IPS-18a (cell line): ENCODE measurements around the gene TENM4.

Source experiments
- H3K27ac ChIP-seq: one replicate; pipeline ENCODE4 v1.5.1; 2013; ENCODE audit warnings: low read length
- H3K27me3 ChIP-seq: one replicate; pipeline ENCODE4 v1.6.1; 2013; ENCODE audit warnings: mild to moderate bottlenecking, low read length; ENCODE audit not compliant: control insufficient read depth, insufficient read depth
- H3K36me3 ChIP-seq: one replicate; pipeline ENCODE4 v1.6.1; 2013; ENCODE audit warnings: low read depth, low read length; ENCODE audit not compliant: control insufficient read depth
- H3K4me1 ChIP-seq: one replicate; pipeline ENCODE4 v1.6.1; 2013; ENCODE audit warnings: low read depth, low read length; ENCODE audit not compliant: control insufficient read depth
- H3K4me3 ChIP-seq: one replicate; pipeline ENCODE4 v1.5.1; 2013; ENCODE audit warnings: low read length
- H3K9ac ChIP-seq: one replicate; pipeline ENCODE4 v1.6.1; 2013; ENCODE audit warnings: mild to moderate bottlenecking, low read length, moderate library complexity
- H3K9me3 ChIP-seq: one replicate; pipeline ENCODE4 v1.6.1; 2013; ENCODE audit warnings: low read depth, low read length; ENCODE audit not compliant: control insufficient read depth

Gene TENM4

GRCh38 chr11:79152511-79152910 lies 288.3 kb downstream of the TENM4 start:
- Histone ChIP-seq H3K36me3 (no peaks in the 10 kb centered on the region), H3K4me1 (no peaks in the 10 kb centered on the region), H3K27ac (no peak overlapping the region), H3K27me3 (no peaks in the 10 kb centered on the region), H3K4me3 (no peak overlapping the region), H3K9ac (no peak overlapping the region), H3K9me3 (no peaks in the 10 kb centered on the region)

- H3K36me3 ChIP-seq = no peaks in the 10 kb centered on the region
- no peaks in the 10 kb centered on the region for H3K27me3 ChIP-seq
- no peak overlapping the region for H3K4me3 ChIP-seq
- H3K9me3 ChIP-seq = no peaks in the 10 kb centered on the region
- no peak overlapping the region for H3K9ac ChIP-seq
- no peaks in the 10 kb centered on the region for H3K4me1 ChIP-seq
- H3K27ac ChIP-seq = no peak overlapping the region
Observed at GRCh38 chr11:79151396-79151795, 289.4 kb downstream of the TENM4 start.

GRCh38 chr11:79150966-79151365 lies 289.9 kb downstream of the TENM4 start:
- no peaks in the 10 kb centered on the region for H3K27me3 ChIP-seq
- H3K4me3 ChIP-seq = no peak overlapping the region
- no peaks in the 10 kb centered on the region for H3K9me3 ChIP-seq
- no peaks in the 10 kb centered on the region for H3K36me3 ChIP-seq
- H3K4me1 ChIP-seq = no peaks in the 10 kb centered on the region
- H3K27ac ChIP-seq = no peak overlapping the region
- no peak overlapping the region for H3K9ac ChIP-seq

GRCh38 chr11:79150320-79150719 lies 290.5 kb downstream of the TENM4 start:
- Histone ChIP-seq H3K36me3 (no peaks in the 10 kb centered on the region), H3K9me3 (no peaks in the 10 kb centered on the region), H3K4me3 (no peak overlapping the region), H3K4me1 (no peaks in the 10 kb centered on the region), H3K9ac (no peak overlapping the region), H3K27me3 (no peaks in the 10 kb centered on the region), H3K27ac (no peak overlapping the region)

- H3K36me3 ChIP-seq = no peaks in the 10 kb centered on the region
- no peaks in the 10 kb centered on the region for H3K27me3 ChIP-seq
- H3K27ac ChIP-seq = no peak overlapping the region
- no peak overlapping the region for H3K9ac ChIP-seq
- H3K9me3 ChIP-seq = no peaks in the 10 kb centered on the region
- no peaks in the 10 kb centered on the region for H3K4me1 ChIP-seq
- no peak overlapping the region for H3K4me3 ChIP-seq
Observed at GRCh38 chr11:79147731-79148130, 293.1 kb downstream of the TENM4 start.

- no peak overlapping the region for H3K27ac ChIP-seq
- no peak overlapping the region for H3K9ac ChIP-seq
- no peaks in the 10 kb centered on the region for H3K36me3 ChIP-seq
- no peak overlapping the region for H3K4me3 ChIP-seq
- H3K27me3 ChIP-seq = no peaks in the 10 kb centered on the region
- H3K4me1 ChIP-seq = no peaks in the 10 kb centered on the region
- H3K9me3 ChIP-seq = no peaks in the 10 kb centered on the region
Observed at GRCh38 chr11:79147011-79147410, 293.8 kb downstream of the TENM4 start.

- Histone ChIP-seq H3K27ac (no peak overlapping the region), H3K36me3 (no peaks in the 10 kb centered on the region), H3K27me3 (no peaks in the 10 kb centered on the region), H3K9ac (no peak overlapping the region), H3K4me3 (no peak overlapping the region), H3K9me3 (no peaks in the 10 kb centered on the region), H3K4me1 (no peaks in the 10 kb centered on the region)
Observed at GRCh38 chr11:79139900-79140299, 300.9 kb downstream of the TENM4 start.

GRCh38 chr11:79129702-79130101 lies 311.1 kb downstream of the TENM4 start:
- Histone ChIP-seq H3K27ac (no peak overlapping the region), H3K4me3 (no peak overlapping the region), H3K4me1 (no peaks in the 10 kb centered on the region), H3K36me3 (no peaks in the 10 kb centered on the region), H3K27me3 (no peaks in the 10 kb centered on the region), H3K9ac (no peak overlapping the region), H3K9me3 (peaks cover 10% of the 10 kb centered on the region)

GRCh38 chr11:79128291-79128690 lies 312.5 kb downstream of the TENM4 start:
- H3K4me1 ChIP-seq = no peaks in the 10 kb centered on the region

GRCh38 chr11:79122759-79123158 lies 318.1 kb downstream of the TENM4 start:
- no peak overlapping the region for H3K4me3 ChIP-seq
- no peak overlapping the region for H3K27ac ChIP-seq
- peaks cover 13% of the 10 kb centered on the region for H3K4me1 ChIP-seq
- H3K9ac ChIP-seq = no peak overlapping the region
- H3K9me3 ChIP-seq = peaks cover 10% of the 10 kb centered on the region
- H3K36me3 ChIP-seq = no peaks in the 10 kb centered on the region
- no peaks in the 10 kb centered on the region for H3K27me3 ChIP-seq

More at GRCh38 chr11:79128291-79128690, 312.5 kb downstream of the TENM4 start:
- no peaks in the 10 kb centered on the region for H3K36me3 ChIP-seq
- peaks cover 10% of the 10 kb centered on the region for H3K9me3 ChIP-seq
- H3K27me3 ChIP-seq = no peaks in the 10 kb centered on the region
- H3K9ac ChIP-seq = no peak overlapping the region
- H3K27ac ChIP-seq = no peak overlapping the region
- H3K4me3 ChIP-seq = no peak overlapping the region

GRCh38 chr11:79121351-79121750 lies 319.5 kb downstream of the TENM4 start:
- H3K36me3 ChIP-seq = no peaks in the 10 kb centered on the region
- no peak overlapping the region for H3K4me3 ChIP-seq
- H3K27ac ChIP-seq = no peak overlapping the region
- H3K27me3 ChIP-seq = no peaks in the 10 kb centered on the region
- H3K9me3 ChIP-seq = peaks cover 5% of the 10 kb centered on the region
- H3K9ac ChIP-seq = no peak overlapping the region
- peaks cover 13% of the 10 kb centered on the region for H3K4me1 ChIP-seq

GRCh38 chr11:79119491-79120284 lies 321.1 kb downstream of the TENM4 start:
- H3K27me3 ChIP-seq = no peaks in the 10 kb centered on the region
- no peak overlapping the region for H3K4me3 ChIP-seq
- H3K36me3 ChIP-seq = no peaks in the 10 kb centered on the region
- no peak overlapping the region for H3K27ac ChIP-seq
- H3K4me1 ChIP-seq = peaks cover 13% of the 10 kb centered on the region
- H3K9ac ChIP-seq = no peak overlapping the region
- H3K9me3 ChIP-seq = no peaks in the 10 kb centered on the region
